ENCODE results near the gene RASGRP2. TPM values are rescaled to one million over a fixed set of nuclear protein-coding genes. Genes with fewer than 3 reads are reported as not detected.

Gene RASGRP2
- total and polyA plus RNA-seq, 2 donors (not counting 1 experiment from before 2014, with no cell fraction given), result 1.2 to 5.2 TPM

- no peak overlapping the region for H3K27ac ChIP-seq (ENCODE audit: insufficient read depth, low read length)
- H3K4me3 ChIP-seq (replicated peaks in 1 of 4; ENCODE audit: control extremely low read depth in 1 of 4, insufficient read depth in 1 of 4, low read depth in 3 of 4, low read length in 4 of 4), result no peak overlapping the region
- H3K4me1 ChIP-seq (ENCODE audit: control insufficient read depth, extremely low read depth, insufficient read depth, low read length), result peaks cover 26% of the 10 kb centered on the region
- H3K9ac ChIP-seq (ENCODE audit: insufficient read depth, low read length), result no peak overlapping the region
- peaks cover 18% of the 10 kb centered on the region for H3K36me3 ChIP-seq (ENCODE audit: control insufficient read depth, insufficient read depth, low read length)
- no peaks in the 10 kb centered on the region for H3K27me3 ChIP-seq (ENCODE audit: control insufficient read depth, insufficient read depth, low read length)
- H2AFZ ChIP-seq (ENCODE audit: low read length), result no peak overlapping the region
- no peaks in the 10 kb centered on the region for H4K20me1 ChIP-seq (ENCODE audit: control insufficient read depth, extremely low read depth, insufficient read depth, low read length)
- H3K9me3 ChIP-seq (ENCODE audit: control insufficient read depth, insufficient read depth, low read depth, low read length), result no peaks in the 10 kb centered on the region
- no peaks in the 10 kb centered on the region for H3K79me2 ChIP-seq (ENCODE audit: control insufficient read depth, insufficient read depth, low read length)
- no peak for DNase-seq (ENCODE audit: low read depth in 2 of 2)
- no peak overlapping the region for H3K4me2 ChIP-seq (ENCODE audit: extremely low read depth, insufficient read depth, low read length)
- TF ChIP-seq CTCF (conservative IDR thresholded peaks at IDR 0.05 in 1 of 2, IDR thresholded peaks at IDR 0.05 in 1 of 2; ENCODE audit: low read depth in 1 of 2, low read length in 2 of 2) (no peak), EZH2 (IDR thresholded peaks at IDR 0.05; ENCODE audit: low read length, missing control alignments) (no peak)
Observed at GRCh38 chr11:64760759-64761420, 16.9 kb upstream of the RASGRP2 start.

GRCh38 chr11:64759722-64760719 is 16.1 kb upstream of the RASGRP2 start, which contains the start of gene PYGM:
Gene PYGM, minus strand, starts transcription at chr11:64759974. Its CDS starts 76 bp downstream, at chr11:64759898.
- H3K9me3 ChIP-seq (ENCODE audit: control insufficient read depth, insufficient read depth, low read depth, low read length), result no peaks in the 10 kb centered on the region
- no peak within 1 kb of the TSS for H3K27ac ChIP-seq (ENCODE audit: insufficient read depth, low read length)
- no peak for TF ChIP-seq EZH2 (IDR thresholded peaks at IDR 0.05; ENCODE audit: low read length, missing control alignments)
- no peak for TF ChIP-seq CTCF (conservative IDR thresholded peaks at IDR 0.05 in 1 of 2, IDR thresholded peaks at IDR 0.05 in 1 of 2; ENCODE audit: low read depth in 1 of 2, low read length in 2 of 2)
- no peaks in the 10 kb centered on the region for H3K79me2 ChIP-seq (ENCODE audit: control insufficient read depth, insufficient read depth, low read length)
- H2AFZ ChIP-seq (ENCODE audit: low read length), result no peak within 1 kb of the TSS
- no peaks in the 10 kb centered on the region for H4K20me1 ChIP-seq (ENCODE audit: control insufficient read depth, extremely low read depth, insufficient read depth, low read length)
- no peak within 1 kb of the TSS for H3K9ac ChIP-seq (ENCODE audit: insufficient read depth, low read length)
- H3K27me3 ChIP-seq (ENCODE audit: control insufficient read depth, insufficient read depth, low read length), result no peaks in the 10 kb centered on the region
- no peak within 1 kb of the TSS for H3K4me2 ChIP-seq (ENCODE audit: extremely low read depth, insufficient read depth, low read length)
- DNase-seq (ENCODE audit: low read depth in 2 of 2), result peak; percentile 36 to 60
- H3K36me3 ChIP-seq (ENCODE audit: control insufficient read depth, insufficient read depth, low read length), result peaks cover 13% of the 10 kb centered on the region
- no peak within 1 kb of the TSS for H3K4me3 ChIP-seq (replicated peaks in 1 of 4; ENCODE audit: control extremely low read depth in 1 of 4, insufficient read depth in 1 of 4, low read depth in 3 of 4, low read length in 4 of 4)
- H3K4me1 ChIP-seq (ENCODE audit: control insufficient read depth, extremely low read depth, insufficient read depth, low read length), result peaks cover 26% of the 10 kb centered on the region

- peaks cover 26% of the 10 kb centered on the region for H3K4me1 ChIP-seq (ENCODE audit: control insufficient read depth, extremely low read depth, insufficient read depth, low read length)
Observed at GRCh38 chr11:64759131-64759721, 15.3 kb upstream of the RASGRP2 start.

More at GRCh38 chr11:64759131-64759721, 15.3 kb upstream of the RASGRP2 start:
- DNase-seq (ENCODE audit: low read depth in 2 of 2), result no peak
- H3K27me3 ChIP-seq (ENCODE audit: control insufficient read depth, insufficient read depth, low read length), result no peaks in the 10 kb centered on the region
- H3K9me3 ChIP-seq (ENCODE audit: control insufficient read depth, insufficient read depth, low read depth, low read length), result no peaks in the 10 kb centered on the region
- H3K4me2 ChIP-seq (ENCODE audit: extremely low read depth, insufficient read depth, low read length), result no peak overlapping the region
- H2AFZ ChIP-seq (ENCODE audit: low read length), result no peak overlapping the region
- no peak overlapping the region for H3K9ac ChIP-seq (ENCODE audit: insufficient read depth, low read length)
- no peaks in the 10 kb centered on the region for H3K79me2 ChIP-seq (ENCODE audit: control insufficient read depth, insufficient read depth, low read length)
- peaks cover 12% of the 10 kb centered on the region for H3K36me3 ChIP-seq (ENCODE audit: control insufficient read depth, insufficient read depth, low read length)
- no peak overlapping the region for H3K4me3 ChIP-seq (replicated peaks in 1 of 4; ENCODE audit: control extremely low read depth in 1 of 4, insufficient read depth in 1 of 4, low read depth in 3 of 4, low read length in 4 of 4)
- no peaks in the 10 kb centered on the region for H4K20me1 ChIP-seq (ENCODE audit: control insufficient read depth, extremely low read depth, insufficient read depth, low read length)
- H3K27ac ChIP-seq (ENCODE audit: insufficient read depth, low read length), result no peak overlapping the region
- TF ChIP-seq EZH2 (IDR thresholded peaks at IDR 0.05; ENCODE audit: low read length, missing control alignments) (no peak), CTCF (conservative IDR thresholded peaks at IDR 0.05 in 1 of 2, IDR thresholded peaks at IDR 0.05 in 1 of 2; ENCODE audit: low read depth in 1 of 2, low read length in 2 of 2) (no peak)
